GM18951 (cell line): ENCODE results near the gene HIF1A.

Experiments
- POLR2A ChIP-seq: IDR thresholded peaks from 4 replicates; pipeline ENCODE4 v1.6.1; 2011; ENCODE audit warnings: mild to moderate bottlenecking; ENCODE audit not compliant: insufficient read length, insufficient read depth; ENCODE audit errors: extremely low read depth
- in situ Hi-C: fragments of 300-500 bp; cut with MboI; formaldehyde crosslinking; loops from one replicate; pipeline ENCODE4 v1.12.0; 2022; ENCODE audit warnings: low sequenced_read_pairs, mixed read lengths, inconsistent platforms; ENCODE audit not compliant: unreplicated experiment

The HIF1A gene

DNA sequence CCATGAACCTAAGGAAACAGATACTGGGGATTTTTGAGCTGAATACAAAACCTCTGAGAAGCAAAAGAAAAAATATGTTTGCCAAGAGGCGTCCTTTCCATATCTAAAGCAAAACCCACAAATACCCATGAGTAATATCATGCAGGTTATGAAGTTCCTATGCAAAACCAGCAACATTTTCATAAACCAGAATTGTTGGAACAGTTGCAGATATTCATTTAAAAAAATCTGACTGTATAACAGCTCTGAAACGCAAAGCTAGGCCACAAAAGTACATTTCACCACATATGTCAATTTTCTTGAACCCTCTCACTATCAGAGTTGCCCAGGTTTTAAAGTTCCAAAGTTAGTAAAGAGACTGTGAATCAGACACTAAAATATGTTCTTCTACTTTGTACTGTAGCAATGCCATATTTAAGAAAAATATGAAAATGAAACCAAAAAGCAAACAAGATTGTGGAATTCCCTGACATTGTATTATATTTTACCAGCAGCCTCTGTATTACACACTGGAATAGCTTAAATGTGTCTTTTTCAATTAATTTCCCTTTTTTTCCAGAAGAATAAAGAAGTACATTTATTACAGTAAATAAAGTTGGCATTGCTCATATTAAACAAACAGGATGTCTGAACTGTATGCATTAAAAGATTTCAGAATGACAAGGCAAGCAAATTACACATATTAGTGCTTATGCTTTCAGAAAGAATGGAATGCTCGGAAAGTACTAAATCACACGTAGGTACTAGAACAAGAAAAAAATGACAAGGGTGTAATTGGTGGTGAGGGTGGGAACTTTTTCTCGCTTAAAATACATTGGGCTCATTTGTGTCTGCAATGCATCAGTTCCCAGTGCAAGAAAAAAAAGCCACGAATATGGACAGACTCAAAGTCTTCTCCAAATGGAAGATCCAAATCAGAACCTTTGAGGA, 33.6 kb upstream of the HIF1A start:
- no peak for TF ChIP-seq POLR2A
- in situ Hi-C loops: no loop called here

DNA sequence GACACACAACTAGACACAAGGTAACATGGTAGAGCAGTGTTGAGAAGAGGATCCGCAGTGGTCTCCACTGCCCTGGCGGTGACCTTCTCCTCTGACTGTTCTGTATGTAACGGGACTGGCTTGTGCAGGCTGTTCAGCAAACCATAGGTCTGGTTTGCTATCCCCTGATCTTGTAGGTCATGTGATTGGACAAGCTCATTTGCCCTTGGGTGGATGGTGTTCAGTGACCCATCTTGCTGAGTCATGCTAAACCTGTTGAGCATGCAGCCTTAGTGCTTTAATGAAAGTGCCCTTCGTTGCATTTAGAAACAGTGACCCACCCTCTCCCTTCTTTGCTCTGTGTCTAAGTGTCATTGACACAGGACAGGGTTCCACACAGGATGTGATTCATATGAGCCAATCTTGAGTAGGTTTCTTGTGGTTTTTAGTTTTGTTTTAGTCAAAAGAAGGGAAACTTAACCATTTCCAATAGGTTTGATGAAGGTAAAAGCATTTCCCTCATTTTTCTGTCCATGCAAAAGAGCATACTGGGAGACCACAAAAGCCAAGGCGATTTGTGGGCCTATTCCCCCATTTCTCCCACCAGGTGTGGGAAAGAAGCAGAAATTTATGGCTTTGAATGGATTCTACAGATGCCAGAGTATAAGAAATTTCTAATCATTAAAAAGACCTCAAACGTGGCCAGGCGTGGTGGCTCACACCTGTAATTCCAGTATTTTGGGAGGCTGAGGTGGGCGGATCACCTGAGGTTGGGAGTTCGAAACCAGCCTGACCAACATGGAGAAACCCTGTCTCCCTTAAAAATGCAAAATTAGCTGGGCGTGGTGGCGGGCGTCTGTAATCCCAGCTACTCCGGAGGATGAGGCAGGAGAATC, 32.6 kb upstream of the HIF1A start:
- peak; percentile 58 for TF ChIP-seq POLR2A
- in situ Hi-C loops: no loop called here

DNA sequence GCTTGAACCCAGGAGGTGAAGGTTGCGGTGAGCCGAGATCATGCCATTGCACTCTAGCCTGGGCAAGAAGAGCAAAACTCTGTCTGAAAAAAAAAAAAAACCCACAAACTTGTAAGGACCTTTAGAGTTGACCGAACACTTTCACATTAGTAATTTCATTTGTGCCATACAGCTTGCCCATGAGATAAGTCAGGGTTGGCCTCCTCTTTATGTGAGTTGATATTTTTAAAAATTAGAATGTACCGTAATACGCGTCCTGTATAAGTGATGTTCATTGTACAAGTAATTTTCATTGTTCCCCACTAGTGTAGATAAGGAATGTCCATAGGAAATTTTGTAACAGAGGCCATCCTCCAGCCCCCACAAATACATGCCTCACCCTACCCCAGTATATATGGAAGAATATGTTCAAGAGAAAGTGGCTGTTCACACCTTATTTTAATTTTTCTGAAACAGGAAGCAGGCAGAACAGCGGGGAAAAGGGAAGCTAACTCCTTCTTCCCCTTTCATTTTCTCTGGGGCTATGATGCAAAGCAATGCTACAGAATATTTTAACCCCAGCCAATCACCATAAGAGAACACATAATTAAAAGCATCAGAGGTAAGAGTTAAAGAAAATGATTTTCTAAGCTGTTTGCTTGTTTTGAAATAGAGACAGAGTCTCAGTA, 31.9 kb upstream of the HIF1A start:
- no peak for TF ChIP-seq POLR2A
- in situ Hi-C loops: no loop called here

DNA sequence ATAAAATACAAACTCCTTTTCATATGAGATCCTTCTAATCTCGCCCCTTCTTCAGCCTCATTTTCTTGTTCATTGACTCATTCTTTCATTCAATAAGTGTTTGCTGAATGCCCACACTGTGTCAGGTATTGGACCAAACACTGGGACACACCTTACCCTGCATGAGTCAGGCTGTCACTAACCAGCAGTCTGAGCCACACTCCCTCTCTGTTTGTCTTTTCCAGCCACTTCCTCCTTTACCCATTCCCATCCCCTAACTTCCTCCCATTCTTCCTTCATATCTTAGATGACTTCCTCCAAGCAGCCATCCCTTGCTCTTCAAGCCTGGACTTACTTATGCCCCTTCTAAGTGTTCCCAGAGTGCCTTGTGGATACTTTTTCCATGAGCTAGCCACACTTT, 27.0 kb upstream of the HIF1A start:
- no peak for TF ChIP-seq POLR2A

DNA sequence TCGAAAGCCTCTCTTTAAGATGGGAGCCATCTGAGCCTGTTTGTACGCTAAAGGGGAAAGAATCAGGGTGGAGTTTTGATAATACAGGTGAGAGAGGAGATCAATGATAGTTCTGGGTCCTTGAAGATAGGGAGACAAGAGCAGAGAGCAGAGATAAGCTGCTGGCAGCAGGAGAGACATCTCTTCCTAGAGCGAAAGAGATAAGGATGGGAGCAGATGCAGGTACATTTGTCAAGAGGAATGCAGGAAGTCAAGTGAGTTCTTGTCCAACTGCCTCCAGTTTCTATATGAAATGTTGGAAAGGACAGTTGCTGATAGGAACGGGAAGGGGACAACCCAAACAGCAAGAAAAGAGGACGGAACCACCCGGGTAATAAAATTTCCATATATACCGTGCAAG, 24.7 kb upstream of the HIF1A start:
- no peak for TF ChIP-seq POLR2A
- in situ Hi-C loops: no loop called here

More for the DNA sequence above, 27.0 kb upstream of the HIF1A start:
- in situ Hi-C loops: no loop called here

DNA sequence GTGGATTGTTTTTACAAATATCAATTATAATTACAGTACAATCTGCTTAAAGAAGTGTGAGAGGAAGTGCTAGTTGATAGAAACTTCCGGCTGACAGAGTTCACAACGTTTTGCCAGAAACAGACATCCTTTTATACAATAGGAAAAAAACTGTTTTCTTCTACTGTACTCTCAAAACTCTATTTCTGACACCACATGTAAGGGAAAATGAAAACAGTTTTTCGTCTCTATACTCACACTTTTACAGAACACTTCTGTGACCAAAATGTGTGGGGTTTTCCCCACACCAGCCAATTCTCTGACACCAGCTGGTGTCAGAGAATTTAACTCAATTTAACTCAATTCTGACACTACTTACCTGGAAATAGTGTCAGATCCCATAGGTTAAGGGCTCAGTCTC, 24.2 kb upstream of the HIF1A start:
- in situ Hi-C loops: no loop called here
- TF ChIP-seq POLR2A: no peak

DNA sequence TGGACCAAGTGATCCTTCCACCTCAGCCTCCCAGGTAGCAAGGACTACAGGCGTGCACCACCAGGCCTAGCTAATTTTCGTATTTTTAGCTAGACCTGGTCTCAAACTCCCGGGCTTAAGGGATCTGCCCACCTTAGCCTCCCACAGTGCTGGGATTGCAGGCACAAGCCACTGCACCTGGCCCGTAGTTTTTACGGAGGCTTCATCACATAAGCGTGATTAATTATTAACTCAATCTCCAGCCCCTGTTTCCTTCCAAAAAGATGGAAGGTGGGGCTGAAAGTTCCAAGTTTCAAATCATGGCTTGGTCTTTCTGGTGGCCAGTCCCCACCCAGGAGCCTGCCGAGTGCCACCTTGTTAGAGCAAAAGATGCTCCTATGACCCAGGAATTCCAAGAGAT, 22.5 kb upstream of the HIF1A start:
- in situ Hi-C loops: no loop called here
- TF ChIP-seq POLR2A: no peak

DNA sequence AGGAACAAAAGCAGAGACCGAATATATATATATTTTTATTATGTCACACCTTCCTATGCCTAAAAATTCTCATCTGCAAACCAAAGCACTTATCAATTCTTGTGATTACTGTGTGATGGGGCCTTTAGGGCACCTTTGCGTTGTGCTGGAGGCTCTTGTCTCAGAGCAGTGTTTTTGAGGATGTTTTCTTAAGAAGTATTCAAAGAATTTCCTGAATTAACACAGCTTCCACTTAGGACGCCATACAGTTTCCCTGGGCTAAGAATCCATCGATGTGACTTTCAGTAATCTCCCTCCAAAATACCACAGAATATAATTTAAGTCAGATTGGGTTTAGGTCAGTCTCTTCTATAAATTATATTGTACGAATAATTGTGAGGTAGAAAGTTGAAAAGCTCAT, 22.0 kb upstream of the HIF1A start:
- in situ Hi-C loops: no loop called here
- TF ChIP-seq POLR2A: no peak

DNA sequence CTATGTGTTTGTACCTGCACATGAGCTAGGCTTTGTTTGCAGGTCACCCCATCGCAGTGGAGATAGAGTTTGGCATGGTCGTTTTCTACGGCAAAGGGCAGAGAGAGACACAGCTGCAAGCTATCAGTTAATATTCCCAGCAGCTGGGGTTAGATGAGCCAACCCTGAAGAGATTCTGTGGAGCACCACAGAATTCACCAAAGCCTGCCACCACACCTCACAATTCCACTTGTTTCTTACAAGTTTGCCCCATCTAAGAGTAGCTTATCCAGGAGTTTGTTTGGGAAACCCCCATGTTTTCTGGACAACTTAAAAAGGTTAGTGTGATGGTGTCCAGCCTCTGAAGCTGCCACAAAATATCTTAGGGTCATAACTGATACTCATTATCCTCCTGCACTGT, 20.0 kb upstream of the HIF1A start:
- TF ChIP-seq POLR2A: no peak
- in situ Hi-C loops: no loop called here

DNA sequence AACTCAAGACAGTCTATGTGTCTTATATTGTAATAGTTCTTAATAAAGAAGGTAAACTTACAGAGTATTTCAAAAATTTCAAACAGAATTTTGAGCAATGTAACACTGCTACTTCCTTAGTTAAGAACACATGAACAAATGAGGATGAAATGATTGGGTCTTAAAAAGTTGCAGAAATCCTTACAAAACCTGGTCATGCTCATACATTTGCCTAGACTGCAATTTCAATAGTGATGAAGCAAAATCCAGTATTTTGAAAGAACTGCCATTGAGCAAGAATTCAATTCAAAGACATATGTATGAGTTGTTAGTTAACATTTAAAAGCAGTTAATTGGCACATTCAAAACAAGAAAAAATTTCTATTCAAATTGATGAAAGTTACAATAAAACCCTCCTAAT, 17.8 kb upstream of the HIF1A start:
- TF ChIP-seq POLR2A: no peak
- in situ Hi-C loops: no loop called here

DNA sequence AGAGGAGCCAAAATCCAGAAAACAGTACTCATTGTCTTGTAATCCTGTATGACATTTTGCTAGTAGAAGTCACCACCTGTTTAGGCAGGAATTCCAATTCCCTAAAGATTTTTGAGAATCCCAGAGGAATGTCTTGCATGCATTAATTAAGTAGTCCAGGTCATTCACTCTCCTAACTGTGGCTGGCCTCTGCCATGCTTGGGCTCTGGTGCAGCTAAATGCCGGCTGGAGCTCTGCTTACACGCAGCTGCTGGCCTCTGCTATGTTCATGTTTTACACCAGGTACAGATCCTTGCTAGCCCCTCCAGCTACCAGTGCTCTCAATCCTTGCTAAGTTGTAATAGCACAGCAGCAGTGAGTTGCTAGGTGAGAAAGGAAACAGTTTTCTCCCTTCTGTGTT, 16.3 kb upstream of the HIF1A start:
- in situ Hi-C loops: no loop called here

DNA sequence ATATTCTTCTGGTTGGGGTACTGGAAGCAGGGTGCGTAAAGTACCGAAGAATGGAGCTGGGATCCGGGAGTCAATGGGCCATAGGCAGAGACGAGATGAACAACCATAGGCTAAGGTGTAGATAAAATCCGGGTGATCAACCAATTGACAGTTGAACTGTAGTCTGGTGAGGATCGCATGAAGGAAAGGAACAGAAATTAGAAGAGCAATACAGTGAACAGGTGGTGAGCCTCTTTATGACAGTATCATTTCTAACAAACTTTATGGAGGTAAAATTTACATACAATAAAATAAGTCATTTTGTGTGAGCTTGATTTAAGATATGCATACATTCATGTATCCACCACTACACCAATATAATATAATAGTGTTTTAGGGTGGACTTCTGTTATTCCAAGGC, 13.9 kb upstream of the HIF1A start:
- no peak for TF ChIP-seq POLR2A
- in situ Hi-C loops: no loop called here

More for the DNA sequence above, 16.3 kb upstream of the HIF1A start:
- TF ChIP-seq POLR2A: no peak

DNA sequence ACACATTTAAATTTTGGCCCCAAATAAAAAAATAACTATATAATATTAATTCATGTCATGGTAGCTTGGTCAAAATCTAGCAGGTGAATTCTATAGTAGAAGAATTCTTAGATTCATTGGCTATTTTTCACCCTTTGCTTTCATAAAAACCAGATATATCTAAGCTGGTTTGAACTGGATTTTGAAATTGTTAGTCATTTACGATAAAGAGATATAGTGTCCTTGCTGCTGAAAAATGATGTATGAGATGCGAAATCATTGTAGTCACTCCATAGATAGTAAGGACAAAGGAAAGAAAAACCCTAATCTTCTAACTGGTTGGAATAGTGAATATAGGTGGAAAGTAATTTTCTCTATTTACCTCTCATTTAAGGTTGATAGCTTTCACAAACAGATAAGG, 12.2 kb upstream of the HIF1A start:
- in situ Hi-C loops: no loop called here
- no peak for TF ChIP-seq POLR2A
